Thoracic aorta (tissue), 2 donors: ENCODE measurements around the gene LRRC27. TPM values are rescaled to one million over a fixed set of nuclear protein-coding genes. Genes with fewer than 3 reads are reported as not detected.

ENCODE experiments used
- ATAC-seq: fragments of 150-250 bp; one replicate; pipeline ENCODE4 v1.8.0; 2017; ENCODE audit warnings: low read depth; ENCODE audit not compliant: insufficient number of reproducible peaks, low FRiP score
- DNase-seq: peaks from one replicate; pipeline ENCODE4 v3.0.0-alpha.2; 2020; ENCODE audit warnings: low spot score
- H3K27ac ChIP-seq, 2 donors: fragments of 200-600 bp; sonication (generic); 1 replicate in 1 of 2; 2 replicates in 1 of 2; pipeline ENCODE4 v1.5.1; 2016; ENCODE audit warnings: mild to moderate bottlenecking in 2 of 2, moderate library complexity in 2 of 2
- H3K27me3 ChIP-seq: fragments of 200-600 bp; sonication (generic); replicated peaks from 2 replicates; pipeline ENCODE4 v1.6.0; 2016; ENCODE audit warnings: mild to moderate bottlenecking; ENCODE audit not compliant: insufficient read depth
- H3K36me3 ChIP-seq: fragments of 200-600 bp; sonication (generic); one replicate; pipeline ENCODE4 v1.5.1; 2016
- H3K4me1 ChIP-seq, 2 donors: fragments of 200-600 bp; sonication (generic); 1 replicate in 1 of 2; 2 replicates in 1 of 2; pipeline versions ENCODE4 v1.5.1 to v1.6.0; 2016; ENCODE audit warnings: low read depth in 2 of 2, mild to moderate bottlenecking in 1 of 2; ENCODE audit not compliant: control insufficient read depth in 1 of 2
- H3K4me3 ChIP-seq: fragments of 200-600 bp; sonication (generic); 2 replicates; pipeline ENCODE4 v1.5.1; 2016; ENCODE audit warnings: mild to moderate bottlenecking
- H3K9me3 ChIP-seq: fragments of 200-600 bp; sonication (generic); 2 replicates; pipeline ENCODE4 v1.5.1; 2016
- total RNA-seq, 2 donors: library from RNA; depleted of rRNA; stranded (reverse); fragments of >200 nt; gene quantifications; one replicate each; pipeline versions ENCODE4 v1.1.0 to v1.2.3, GENCODE V29; 2016
- TF ChIP-seq, protein P1 (sequence below): fragments of 200-600 bp; sonication (generic); IDR thresholded peaks from one replicate; pipeline ENCODE4 v1.5.1; 2019; ENCODE audit warnings: antibody characterized with exemption

The LRRC27 gene
- total RNA-seq, 2 donors from 2014 or later, result 3.2 to 8.9 TPM

DNA sequence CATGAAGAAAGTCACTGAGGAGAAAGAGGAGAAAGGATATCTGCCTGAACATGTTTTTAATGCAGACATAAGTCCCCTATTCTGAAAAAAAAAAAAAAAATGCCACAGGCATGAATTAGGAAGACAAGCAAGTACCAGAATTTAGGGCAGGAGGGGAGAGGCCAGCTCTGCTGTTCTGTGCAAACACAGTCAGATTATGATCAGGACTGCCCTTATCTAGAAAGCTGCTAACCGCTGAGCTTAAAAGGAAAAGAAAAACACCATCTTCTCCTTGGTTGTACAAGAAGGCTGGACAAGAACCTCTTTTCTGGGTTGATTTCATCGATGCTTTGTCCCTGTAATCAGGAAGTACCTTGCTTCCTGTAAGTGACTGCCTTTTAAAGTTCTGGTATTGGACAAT, 49.7 kb downstream of the LRRC27 start:
- no peaks in the 10 kb centered on the region for H3K27me3 ChIP-seq
- DNase-seq (no peak), ATAC-seq (no peak)
- TF ChIP-seq, protein P1, sequence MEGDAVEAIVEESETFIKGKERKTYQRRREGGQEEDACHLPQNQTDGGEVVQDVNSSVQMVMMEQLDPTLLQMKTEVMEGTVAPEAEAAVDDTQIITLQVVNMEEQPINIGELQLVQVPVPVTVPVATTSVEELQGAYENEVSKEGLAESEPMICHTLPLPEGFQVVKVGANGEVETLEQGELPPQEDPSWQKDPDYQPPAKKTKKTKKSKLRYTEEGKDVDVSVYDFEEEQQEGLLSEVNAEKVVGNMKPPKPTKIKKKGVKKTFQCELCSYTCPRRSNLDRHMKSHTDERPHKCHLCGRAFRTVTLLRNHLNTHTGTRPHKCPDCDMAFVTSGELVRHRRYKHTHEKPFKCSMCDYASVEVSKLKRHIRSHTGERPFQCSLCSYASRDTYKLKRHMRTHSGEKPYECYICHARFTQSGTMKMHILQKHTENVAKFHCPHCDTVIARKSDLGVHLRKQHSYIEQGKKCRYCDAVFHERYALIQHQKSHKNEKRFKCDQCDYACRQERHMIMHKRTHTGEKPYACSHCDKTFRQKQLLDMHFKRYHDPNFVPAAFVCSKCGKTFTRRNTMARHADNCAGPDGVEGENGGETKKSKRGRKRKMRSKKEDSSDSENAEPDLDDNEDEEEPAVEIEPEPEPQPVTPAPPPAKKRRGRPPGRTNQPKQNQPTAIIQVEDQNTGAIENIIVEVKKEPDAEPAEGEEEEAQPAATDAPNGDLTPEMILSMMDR, result no peak
- H3K36me3 ChIP-seq, result no peaks in the 10 kb centered on the region
- no peaks in the 10 kb centered on the region for H3K9me3 ChIP-seq
- H3K27ac ChIP-seq, result no peak overlapping the region
- no peak overlapping the region for H3K4me3 ChIP-seq
- H3K4me1 ChIP-seq, result no peaks in the 10 kb centered on the region

DNA sequence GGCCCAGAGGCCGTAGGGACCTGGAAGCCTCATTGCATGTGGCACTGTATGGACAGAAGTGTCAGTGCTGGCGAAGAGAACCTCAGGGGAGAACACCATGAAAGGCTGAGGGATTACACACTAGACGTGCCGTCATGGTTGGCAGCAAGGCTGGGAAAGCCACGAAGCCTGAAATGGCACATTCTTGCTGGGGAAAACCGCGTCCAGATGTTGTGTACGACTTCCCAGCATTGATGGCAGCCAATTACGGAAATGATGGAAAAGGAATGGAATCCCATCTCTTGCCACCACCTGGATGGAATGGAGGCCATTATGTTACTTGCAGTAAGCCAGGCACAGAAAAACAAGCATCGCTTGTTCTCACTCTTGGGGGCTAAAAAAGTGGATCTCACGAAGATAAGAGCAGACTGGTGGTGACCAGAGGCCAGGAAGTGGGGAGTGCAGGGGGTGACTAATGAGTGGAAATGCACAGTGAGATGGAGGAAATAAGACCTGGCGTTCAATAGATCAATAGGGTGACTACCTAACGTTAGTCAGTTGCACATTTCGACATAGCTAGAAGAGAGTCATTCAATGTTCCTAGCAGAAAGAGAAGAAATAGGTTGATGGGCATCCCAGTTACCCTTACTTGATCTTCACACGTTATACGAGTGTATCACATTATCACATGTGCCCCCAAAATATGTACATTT, 50.4 kb downstream of the LRRC27 start:
- no peaks in the 10 kb centered on the region for H3K27me3 ChIP-seq
- H3K27ac ChIP-seq, result no peak overlapping the region
- no peaks in the 10 kb centered on the region for H3K36me3 ChIP-seq
- no peaks in the 10 kb centered on the region for H3K4me1 ChIP-seq
- H3K9me3 ChIP-seq, result no peaks in the 10 kb centered on the region
- ATAC-seq (no peak), DNase-seq (no peak)
- no peak overlapping the region for H3K4me3 ChIP-seq
- TF ChIP-seq, protein P1, result no peak

DNA sequence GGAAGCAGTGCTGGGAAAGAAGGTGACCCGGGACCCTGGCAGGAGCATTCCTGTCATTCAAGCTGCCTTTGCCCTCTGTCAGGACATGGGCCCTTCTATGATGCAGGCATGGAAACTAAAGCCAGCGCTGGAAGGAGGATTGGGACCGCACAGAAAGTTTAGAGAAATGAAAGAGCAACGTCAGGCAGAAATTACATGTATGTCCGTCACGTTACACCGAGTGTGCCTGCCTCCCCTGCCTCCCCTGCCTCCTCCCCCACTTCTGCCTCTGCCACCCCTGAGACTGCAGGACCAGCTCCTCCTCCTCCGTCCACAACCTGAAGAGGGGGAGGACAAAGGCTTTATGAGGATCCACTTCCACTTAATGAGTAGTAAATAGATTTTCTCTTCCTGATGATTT, 51.1 kb downstream of the LRRC27 start:
- Histone ChIP-seq H3K27me3 (no peaks in the 10 kb centered on the region), H3K4me3 (no peak overlapping the region), H3K9me3 (no peaks in the 10 kb centered on the region), H3K27ac (no peak overlapping the region), H3K4me1 (peaks cover 0 to 5% of the 10 kb centered on the region in 2 donors), H3K36me3 (no peaks in the 10 kb centered on the region)
- no peak for DNase-seq
- no peak for ATAC-seq
- TF ChIP-seq, protein P1, result no peak

DNA sequence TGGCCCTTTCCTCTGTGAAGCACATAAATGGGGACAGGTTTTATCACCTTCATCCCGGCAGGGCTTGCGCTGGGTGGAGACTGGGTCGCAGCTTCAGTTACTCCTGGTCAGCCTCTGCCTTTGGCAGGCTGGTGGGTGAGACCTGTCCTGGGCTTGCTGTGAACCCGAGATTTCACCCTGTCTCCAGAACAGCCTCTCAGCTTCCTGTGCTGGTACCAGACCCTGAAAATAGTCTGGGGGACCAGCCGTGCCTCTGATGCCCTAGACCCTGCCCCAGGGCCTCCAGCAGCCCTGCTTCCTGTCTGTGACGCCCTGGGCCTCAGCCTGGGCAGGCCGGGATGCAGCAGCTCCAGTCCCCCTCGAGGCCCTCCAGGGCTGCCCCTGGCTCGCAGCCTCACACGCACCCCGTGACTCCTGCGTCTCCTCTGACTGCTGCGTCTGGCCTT, 51.8 kb downstream of the LRRC27 start:
- Histone ChIP-seq H3K9me3 (no peaks in the 10 kb centered on the region), H3K36me3 (no peaks in the 10 kb centered on the region), H3K4me1 (peaks cover 0 to 5% of the 10 kb centered on the region in 2 donors), H3K27ac (no peak overlapping the region), H3K4me3 (no peak overlapping the region), H3K27me3 (no peaks in the 10 kb centered on the region)
- TF ChIP-seq, protein P1, result no peak
- DNase-seq (no peak), ATAC-seq (no peak)

DNA sequence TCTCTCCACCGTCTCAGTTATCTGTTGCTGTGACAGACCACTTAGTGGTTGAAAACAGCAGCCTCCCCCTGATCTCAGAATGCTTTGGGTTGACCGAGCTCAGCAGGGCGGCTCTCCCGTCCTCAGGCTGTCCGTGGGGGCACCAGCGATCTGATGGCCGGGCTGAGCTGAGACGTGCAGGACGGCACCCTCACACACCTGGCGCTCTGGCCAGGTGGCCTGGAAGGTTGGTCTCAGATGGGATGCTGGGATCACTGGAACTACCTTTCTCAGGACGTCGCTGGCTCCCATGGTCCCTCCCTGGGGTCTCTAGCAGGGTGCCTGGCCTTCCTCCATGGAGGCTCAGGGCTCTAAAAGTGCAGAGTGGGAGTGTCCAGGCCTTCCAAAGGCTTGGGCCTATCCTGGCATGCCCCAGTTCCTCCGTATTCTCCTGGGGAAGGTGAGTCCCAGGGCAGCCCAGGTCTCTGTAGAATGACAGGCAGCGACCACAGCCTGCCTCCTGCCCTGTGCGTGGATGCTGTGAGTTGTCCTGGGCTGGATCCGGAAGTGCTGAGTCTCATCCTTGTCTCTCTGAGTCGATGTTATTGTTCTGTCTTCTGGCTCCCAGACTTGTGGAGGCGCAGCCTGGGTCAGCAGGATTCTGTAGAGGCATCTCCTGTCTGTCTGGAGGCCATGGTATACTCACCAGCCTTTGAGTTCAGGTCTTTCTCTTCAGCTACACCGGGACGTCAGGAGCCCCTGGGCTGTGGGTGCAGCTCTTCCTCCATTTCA, 52.8 kb downstream of the LRRC27 start:
- DNase-seq (no peak), ATAC-seq (no peak)
- Histone ChIP-seq H3K9me3 (no peaks in the 10 kb centered on the region), H3K27ac (no peak overlapping the region), H3K4me1 (peaks cover 0 to 5% of the 10 kb centered on the region in 2 donors), H3K27me3 (no peaks in the 10 kb centered on the region), H3K36me3 (no peaks in the 10 kb centered on the region), H3K4me3 (no peak overlapping the region)
- TF ChIP-seq, protein P1, result no peak
